Measurements from ENCODE around the gene VN1R5.

DNA sequence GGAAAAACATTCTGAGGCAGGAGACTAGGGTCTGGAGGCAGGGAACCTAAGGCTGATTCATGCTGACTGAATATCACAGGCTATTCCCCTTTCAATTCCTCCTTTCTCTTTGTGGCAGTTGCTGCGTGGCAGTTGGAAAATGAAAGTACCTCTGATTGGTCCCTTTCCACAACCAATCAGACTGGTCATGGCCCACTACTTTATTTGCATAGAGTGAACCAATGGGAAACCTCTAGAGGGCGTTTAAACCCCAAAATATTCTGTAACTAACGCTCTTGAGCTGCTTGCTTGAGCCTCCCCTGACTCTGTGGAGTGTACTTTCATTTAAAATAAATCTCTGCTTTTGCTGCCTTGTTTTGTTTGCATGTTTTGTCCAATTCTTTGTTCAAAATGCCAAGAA, 27.7 kb upstream of the VN1R5 start:
- no peak for TF ChIP-seq ZNF589 (CRISPR knock-in tag; IDR thresholded peaks at IDR 0.05; ENCODE audit: low read depth)
- TF ChIP-seq, protein P1, sequence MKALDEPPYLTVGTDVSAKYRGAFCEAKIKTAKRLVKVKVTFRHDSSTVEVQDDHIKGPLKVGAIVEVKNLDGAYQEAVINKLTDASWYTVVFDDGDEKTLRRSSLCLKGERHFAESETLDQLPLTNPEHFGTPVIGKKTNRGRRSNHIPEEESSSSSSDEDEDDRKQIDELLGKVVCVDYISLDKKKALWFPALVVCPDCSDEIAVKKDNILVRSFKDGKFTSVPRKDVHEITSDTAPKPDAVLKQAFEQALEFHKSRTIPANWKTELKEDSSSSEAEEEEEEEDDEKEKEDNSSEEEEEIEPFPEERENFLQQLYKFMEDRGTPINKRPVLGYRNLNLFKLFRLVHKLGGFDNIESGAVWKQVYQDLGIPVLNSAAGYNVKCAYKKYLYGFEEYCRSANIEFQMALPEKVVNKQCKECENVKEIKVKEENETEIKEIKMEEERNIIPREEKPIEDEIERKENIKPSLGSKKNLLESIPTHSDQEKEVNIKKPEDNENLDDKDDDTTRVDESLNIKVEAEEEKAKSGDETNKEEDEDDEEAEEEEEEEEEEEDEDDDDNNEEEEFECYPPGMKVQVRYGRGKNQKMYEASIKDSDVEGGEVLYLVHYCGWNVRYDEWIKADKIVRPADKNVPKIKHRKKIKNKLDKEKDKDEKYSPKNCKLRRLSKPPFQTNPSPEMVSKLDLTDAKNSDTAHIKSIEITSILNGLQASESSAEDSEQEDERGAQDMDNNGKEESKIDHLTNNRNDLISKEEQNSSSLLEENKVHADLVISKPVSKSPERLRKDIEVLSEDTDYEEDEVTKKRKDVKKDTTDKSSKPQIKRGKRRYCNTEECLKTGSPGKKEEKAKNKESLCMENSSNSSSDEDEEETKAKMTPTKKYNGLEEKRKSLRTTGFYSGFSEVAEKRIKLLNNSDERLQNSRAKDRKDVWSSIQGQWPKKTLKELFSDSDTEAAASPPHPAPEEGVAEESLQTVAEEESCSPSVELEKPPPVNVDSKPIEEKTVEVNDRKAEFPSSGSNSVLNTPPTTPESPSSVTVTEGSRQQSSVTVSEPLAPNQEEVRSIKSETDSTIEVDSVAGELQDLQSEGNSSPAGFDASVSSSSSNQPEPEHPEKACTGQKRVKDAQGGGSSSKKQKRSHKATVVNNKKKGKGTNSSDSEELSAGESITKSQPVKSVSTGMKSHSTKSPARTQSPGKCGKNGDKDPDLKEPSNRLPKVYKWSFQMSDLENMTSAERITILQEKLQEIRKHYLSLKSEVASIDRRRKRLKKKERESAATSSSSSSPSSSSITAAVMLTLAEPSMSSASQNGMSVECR (CRISPR knock-in tag; IDR thresholded peaks at IDR 0.05) = no peak
- TF ChIP-seq TAF15 (IDR thresholded peaks at IDR 0.05; ENCODE audit: low read depth, low read length) = no peak

All from K562 (cell line).